DLD1 (cell line): ENCODE results near the gene PRKG1.

Experiments used
- in situ Hi-C: cut with HindIII; loops from 2 replicates; pipeline ENCODE4 v1.10.0; 2017; ENCODE audit warnings: low sequenced_read_pairs

PRKG1 gene

DNA sequence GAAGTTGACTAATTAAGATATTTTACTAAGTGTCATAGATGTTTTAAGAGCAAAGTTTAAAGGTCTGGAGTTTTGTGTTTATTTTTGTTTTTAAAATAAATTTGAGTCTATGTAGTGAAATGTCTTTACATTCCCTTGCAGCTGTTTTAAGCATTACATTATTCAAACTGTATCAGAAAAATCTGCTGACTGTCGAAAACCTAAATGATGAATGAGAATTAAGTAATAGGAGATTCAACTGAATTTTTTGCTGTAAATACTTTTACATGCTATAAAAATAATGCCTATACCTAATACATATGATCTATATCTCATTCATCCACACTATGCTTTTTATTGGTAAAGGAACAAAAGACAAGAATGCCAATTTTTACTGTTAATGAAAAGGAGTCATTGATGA is 397.9 kb downstream of the PRKG1 start:
- in situ Hi-C loops, result no loop called here

DNA sequence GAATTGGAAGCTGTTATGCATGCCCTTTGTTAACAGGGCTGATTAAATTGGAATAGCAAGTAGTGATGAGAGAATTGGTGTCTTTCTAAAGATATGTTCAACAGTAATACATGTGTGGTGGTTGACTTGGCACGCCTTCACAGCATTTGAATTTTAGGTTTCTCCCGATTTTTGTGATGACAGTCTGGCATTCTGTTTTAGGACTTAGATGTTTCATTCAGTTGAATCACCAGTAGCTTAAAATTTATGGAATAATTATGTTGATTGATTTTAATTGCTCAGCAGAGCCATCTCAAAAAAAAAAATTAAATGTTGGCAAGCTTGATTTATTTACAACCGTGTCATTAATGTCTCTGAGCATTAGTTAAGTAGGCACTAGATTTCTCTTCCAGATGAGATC is 405.4 kb downstream of the PRKG1 start:
- in situ Hi-C loops, result loop anchor here (5.0 kb wide), 1 partner anchor 102 kb away; no protein-coding TSS in a partner anchor

DNA sequence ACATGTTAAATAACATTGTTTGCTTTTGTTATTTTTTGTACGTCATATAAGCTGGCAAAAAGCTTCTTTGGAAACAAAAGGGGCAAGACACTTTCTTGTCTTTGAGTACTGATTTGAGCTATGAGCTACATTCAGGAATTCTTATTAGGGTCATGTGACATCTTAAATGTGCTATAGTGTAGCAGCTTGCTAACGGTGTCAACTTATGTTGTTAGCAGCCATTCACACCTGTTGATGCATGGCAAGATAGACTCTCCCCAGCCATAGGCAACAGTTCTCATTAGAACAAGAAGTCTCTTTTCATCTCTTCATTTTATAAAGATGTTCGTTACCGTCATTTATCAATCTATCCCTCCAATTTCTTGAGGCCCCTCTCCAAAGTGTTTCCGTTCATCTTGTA is 411.4 kb downstream of the PRKG1 start:
- in situ Hi-C loops, result no loop called here

DNA sequence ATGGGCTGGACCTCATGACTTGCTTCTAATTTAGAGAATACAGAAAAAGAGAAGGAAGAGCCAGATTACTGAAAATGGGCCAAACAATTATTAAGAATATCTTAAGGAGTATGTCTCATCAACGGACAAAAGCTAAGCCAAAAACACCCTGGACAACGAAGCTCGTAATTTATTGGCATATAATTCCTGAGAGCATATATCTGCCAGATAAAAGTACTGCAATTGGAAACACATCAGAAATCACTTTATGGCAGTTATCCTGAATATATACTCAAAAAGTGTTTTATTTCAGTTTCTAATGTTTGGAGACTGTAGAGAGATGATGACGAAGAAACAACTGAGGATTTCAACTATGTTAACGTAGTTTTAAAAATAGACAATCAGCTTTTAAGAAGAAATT is 413.3 kb downstream of the PRKG1 start:
- in situ Hi-C loops, result no loop called here

DNA sequence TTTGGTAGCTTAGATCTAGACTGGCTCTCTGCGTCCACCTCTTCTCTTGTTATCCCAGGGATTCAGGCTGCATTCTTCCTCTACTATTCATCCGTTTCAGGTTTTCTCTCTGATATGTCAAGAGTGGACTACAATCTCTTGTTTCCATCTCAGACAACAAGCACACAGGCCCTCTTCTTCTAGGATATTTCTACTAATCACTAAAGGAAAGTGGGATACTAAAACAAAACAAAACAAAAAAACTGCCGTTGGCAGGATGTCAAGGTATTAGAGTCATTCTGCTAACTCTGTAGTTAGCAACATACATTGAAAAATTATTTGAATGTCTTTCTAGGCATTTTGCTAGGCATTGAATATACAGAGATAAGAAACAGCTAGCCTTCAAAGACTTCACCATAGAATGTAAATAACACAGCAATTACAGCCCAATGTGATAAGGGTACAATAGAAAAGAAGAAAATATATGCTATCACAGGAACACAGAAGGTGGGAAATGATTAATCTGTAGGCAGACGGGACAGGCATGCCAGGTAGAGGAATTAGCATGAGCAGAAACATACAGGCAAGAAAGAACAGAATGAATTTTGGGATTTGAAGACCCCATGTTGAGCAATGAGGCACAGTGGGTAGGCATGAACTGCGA is 414.6 kb downstream of the PRKG1 start:
- in situ Hi-C loops, result no loop called here

DNA sequence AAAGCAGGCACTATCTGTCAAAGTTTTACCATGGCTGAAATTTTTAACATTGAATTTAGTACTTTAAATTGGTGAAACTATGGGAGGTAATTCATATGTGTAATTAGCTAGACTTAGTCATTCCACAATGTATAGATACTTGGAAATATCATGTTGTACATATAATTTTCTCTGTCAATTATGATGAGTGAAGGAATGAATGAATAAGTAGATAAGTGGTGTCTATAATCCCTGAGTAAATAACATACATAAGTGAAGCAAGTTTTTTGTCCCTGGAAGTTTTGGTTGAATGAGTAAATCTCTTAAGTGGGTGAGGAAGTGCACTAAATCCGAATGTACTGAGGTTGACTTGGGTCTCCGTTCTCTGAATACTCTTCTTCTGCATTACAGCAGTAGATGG is 424.1 kb downstream of the PRKG1 start:
- in situ Hi-C loops, result no loop called here

DNA sequence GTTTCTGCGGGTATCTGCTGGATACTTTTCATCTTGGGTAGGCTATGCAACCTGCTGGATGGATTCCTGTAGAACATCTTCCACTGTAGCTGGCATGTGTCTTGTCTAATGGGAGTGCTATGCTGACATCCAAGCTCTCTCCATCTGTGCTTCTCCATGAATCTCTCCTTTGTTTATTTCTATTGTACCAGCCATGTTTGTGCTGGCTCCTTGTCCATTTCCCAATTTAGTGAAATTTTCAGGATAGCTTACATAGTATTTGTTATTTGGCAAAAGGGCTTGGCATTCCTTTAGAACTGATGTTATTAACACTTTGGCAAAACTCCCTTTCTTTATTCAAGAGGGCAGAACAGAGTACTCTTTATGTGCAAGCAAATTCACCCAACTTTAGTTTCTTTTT is 427.1 kb downstream of the PRKG1 start:
- in situ Hi-C loops, result no loop called here

DNA sequence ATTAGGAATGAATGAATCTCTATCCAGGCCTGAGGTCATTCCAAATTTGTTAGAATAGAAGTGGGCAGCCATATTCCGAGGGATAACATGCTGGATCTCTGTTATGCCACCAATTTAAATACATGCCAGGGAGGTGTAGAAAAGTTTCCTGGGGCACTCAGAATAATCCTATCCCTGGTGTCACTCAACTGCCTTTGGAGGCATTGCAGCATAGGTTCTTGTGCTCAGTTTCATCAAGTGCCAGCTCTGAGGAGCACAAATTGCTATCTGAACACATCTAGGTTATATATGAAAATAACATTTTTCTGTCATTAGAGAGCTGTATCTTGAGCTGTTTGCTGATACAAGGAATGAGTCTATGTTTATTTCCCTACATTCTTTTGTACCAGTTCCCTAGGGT is 427.8 kb downstream of the PRKG1 start:
- in situ Hi-C loops, result no loop called here

DNA sequence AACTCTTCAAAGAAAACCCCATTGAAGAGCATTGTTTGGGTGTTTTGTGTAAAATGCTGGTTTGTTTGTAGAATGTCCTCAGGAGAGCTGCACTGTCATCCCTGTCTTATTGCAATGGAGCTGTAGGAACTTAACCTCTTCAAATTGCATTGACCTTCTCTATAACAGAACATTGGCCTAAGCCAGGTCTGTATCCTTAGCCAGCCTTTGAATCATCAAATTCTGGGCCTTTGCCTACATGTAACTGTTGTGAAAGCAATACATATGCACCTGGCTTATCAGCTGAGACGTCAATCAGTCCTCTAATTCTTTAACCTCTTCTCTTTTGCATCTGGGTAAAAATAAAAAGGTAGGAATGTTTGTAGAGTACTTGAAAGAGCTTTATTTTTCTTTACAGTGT is 429.1 kb downstream of the PRKG1 start:
- in situ Hi-C loops, result no loop called here

DNA sequence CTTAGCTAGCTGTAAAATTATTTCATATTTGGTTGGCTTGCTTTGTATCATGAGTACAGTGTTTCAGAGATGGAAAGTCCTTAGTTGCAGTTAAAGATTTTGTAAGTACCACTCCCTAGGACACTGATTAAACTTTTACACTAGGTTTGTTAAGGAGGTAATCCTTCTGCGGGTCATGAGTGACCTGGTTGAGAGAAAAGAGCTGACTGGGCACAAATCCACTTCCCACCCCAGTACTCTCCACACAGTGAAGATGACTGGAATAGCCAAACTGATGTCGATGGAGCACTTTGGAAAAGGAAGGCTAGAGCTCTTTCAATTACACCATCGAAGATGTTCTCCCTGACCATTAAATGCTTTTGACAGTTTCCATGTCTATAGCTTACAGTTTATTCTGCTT is 433.2 kb downstream of the PRKG1 start:
- in situ Hi-C loops, result no loop called here

DNA sequence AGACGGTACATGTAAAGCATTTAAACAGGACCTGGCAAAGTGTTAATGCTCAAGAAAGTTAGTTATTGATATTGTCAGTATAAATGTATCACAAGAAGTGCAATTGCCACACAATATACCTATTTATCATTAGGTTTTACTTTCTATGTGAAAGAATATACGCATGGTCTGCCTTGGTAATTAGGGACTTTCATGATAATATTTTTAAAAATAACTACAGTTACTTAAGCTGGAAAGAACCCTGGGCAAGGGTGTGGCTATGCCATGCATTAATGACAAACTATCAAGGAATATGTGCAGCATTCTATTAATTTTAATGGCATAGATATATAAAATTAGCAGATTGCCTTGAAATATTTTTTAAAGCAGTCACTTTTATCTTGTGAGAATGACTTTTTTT is 433.9 kb downstream of the PRKG1 start:
- in situ Hi-C loops, result no loop called here

DNA sequence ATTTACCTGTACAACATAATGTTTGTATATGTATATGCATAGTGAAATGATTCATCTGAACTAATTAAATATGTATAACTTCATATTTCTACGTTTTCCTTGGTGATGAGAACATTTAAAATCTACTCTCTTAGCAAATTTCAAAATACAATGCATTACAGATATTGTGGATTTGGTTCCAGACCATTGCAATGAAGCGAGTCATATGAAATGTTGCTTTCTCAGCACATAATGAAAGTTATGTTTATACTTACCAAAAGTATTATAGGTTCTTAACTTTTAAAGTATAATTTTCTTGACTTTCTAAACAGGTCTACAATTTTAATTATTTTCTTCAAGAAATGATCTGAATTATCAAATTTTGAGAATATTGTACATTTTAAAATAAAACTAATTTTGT is 435.9 kb downstream of the PRKG1 start:
- in situ Hi-C loops, result no loop called here

DNA sequence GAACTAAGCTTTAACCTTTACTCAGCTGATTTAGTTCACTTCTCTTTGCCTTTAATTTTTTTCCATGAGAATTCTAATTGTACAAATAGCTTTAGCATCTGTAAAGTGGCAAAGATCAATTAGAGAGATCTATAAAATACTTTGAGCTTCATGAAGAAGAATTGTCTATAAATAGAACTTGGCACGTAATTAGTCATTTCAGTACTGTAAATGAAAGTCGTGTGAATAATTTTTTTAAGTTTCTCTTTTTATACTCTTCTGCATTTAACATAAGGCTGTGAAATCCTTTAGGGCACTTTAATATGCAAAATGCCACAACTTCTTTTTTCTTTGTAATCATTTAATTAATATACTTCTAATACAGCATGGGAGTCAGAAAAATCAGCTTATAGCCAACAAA is 447.3 kb downstream of the PRKG1 start:
- in situ Hi-C loops, result no loop called here

DNA sequence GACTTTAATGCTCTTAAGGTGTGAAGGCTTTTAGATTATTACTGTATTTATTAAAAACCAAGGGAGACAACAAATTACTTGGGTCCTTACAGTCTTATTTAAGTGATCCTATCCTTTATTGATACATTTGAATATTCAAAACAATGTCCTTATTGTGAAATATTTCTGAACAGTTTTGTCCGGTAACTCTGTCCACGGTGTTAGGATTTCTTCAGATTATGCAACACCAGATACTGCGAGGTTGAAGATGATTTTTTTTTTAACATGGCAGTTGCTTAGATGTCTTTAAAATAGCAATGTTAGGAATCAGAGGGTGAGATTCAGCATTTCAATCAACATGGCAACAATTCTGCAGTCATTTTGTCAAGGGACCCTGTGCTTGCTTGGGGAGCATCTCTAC is 448.6 kb downstream of the PRKG1 start:
- in situ Hi-C loops, result no loop called here

DNA sequence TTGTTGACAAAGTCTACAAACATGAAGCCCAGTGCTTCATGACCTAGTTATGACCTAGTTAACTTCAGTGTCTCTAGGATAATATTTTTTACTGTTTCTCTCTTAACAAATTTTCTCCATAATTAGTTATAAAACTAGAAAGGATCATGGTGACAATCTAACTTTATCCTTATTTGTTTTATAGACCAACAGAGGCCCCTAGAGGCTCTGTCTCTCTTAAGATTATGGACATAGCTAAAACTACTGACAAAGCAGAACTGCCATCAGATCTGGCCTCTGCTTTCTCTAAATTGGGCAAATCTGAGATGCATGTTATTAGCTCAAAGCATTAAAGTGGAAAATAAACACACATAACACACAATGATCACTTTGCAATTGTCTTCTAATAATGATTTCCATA is 449.2 kb downstream of the PRKG1 start:
- in situ Hi-C loops, result no loop called here

DNA sequence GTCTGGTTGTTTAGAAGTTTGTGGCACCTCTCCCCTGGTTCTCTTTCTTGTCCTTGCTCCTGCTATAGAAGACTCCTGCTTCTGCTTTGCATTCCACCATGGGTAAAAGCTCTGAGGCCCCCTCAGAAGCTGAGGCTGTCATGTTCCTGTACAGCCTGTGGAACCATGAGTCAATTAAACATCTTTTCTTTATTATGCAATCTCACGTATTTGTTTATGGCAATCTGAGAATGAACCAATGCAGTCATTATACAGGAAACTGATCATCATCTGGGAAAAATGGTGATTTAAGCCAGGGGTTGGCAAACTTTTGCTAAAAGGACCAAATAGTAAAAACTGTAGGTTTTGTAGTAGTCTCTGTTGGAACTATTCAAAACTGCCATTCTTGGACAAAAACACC is 449.8 kb downstream of the PRKG1 start:
- in situ Hi-C loops, result no loop called here

DNA sequence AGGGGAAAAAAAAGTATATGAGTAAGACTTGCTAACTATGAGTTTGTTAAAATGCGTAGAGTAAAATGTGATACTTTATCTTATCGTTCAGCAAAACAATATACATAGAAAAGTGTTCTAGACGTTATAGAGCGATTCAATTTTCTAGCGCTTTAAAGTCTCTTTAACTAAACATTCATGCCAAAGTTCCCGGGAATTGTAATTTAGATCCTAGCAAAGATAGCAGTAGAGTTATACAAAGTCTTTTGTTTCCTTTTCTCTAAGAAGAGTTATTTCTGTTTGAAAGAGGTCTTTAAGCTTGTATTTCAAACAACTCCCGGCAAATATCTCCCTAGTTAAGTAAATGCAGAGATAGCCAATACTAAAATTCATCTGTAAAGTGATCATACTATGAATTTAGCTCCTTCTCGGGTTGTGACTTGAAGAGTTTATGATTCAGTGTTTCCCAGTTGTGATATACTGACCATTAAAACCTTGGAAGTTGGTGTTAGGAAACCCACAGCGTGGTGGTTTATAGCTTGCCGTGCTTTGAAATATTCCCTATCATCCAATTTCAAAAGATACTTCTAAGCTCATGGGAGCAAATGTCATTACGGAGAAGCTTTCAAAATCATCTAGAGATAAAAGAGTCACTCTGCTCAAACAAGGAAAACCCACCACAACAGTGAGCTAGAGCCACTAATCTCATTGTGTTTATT is 453.4 kb downstream of the PRKG1 start:
- in situ Hi-C loops, result no loop called here

DNA sequence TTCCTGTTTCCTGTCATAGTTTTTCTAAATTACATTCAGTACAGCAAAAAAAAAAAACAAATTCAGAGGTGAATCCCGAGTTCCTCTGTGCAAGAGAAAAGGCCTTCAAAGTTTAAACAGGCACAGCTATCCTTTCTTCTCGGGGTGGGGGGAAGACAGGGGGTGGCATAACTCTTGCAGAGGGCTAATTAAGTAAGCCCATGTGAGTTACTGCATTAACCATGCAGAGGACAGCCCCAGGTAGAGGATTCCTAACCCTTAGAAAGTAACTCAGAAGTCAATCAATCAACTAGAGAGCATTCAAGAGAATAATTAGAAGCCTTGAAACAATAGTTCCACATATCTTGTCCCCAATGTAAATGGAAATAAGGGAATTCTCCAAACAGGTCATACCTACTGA is 454.2 kb downstream of the PRKG1 start:
- in situ Hi-C loops, result no loop called here

DNA sequence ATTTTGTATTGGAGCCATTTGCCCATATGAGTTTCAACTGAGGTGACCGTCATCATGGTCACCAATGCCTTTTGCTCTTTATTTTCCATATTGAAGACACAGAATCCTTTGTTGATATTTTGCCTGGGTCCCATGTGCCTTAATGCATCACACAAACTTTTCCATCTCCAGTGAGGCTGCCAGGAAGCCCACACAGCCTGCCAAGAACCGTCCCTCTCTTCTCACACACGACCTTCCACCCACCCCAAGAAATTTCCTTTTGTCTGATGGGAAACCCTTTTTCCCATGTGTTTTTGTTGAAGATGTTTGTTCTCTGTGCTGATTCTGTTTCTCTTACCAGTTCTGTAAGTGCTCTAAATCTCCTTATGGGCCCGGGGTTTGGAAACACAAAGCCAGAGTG is 456.3 kb downstream of the PRKG1 start:
- in situ Hi-C loops, result no loop called here

DNA sequence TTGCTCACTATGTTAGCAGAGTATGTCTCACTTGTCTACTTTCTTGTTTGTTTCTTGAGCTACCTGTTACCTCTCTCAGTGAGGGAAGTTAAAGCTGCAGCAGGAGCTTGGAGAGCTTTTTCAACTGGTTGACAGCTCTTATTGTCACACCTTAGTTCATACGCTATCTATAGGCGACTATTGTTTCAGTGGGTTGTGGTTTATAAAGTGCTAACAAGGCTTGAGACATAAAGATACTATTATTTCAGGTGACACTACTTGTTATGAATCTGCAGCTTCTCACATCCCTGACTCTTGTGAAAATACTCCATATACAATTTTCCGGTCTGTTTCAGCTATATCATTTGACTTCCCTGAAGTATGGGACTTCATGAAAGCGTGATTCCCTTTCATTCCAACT is 457.8 kb downstream of the PRKG1 start:
- in situ Hi-C loops, result no loop called here

DNA sequence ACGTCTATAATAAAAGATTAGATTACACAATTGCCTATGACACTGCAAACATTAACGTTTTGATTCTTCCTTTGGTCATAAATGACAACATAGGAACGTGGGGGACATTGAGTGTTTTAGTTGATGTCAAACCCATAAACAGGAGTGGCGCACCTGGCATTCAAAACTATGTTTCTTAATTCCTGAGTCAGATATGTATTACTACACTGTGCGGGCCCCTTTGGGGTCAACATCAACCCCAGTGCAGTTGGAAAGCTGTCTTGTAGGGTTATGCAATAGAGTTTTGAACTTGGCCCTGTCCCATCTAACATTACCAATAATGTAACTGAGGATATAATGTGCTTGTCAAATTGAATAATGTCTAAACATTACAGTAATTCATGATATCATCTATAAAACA is 468.6 kb downstream of the PRKG1 start:
- in situ Hi-C loops, result no loop called here

DNA sequence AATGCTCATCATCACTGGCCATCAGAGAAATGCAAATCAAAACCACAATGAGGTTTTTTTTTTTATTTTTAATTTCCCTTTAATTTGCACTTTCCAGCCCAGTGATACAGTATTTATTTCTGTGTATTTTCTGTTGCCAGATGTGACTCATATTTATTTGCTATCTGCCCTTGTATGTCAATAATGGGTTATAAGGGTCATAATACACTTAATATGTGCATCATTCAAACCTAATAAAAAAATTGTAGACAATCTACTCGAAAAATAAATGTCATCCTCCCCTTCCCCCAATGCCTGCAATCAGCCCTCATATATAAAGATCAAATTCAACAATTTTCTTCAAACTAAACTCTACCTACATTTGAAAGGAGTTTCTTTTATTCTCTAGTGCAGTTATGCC is 470.6 kb downstream of the PRKG1 start:
- in situ Hi-C loops, result no loop called here

DNA sequence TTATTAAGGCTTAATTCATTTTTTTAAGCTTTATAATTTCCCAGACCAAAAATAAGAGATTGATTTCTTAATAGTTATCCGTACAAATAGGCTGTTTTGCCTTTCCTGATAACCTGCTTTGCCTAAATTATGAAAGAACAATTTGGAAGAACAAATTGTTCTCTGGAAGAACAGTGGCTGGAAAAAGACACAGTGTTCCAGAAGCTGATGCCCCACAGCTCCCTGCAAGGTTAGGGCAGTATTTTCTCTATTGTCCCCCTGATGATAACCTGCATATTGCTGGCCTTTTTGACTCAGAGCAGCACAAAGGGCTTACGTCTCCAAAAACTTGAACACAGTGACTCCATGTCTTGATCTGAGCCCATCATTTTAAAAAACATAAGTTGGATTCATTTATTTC is 473.7 kb downstream of the PRKG1 start:
- in situ Hi-C loops, result no loop called here
